Mucosa of stomach (tissue), 1 donor: Measurements from ENCODE around the gene PYM1.

Experiments used
- H3K27me3 ChIP-seq: one replicate; pipeline ENCODE4 v1.7.0; 2013; ENCODE audit warnings: mild to moderate bottlenecking, low read length; ENCODE audit not compliant: control insufficient read depth, insufficient read depth
- H3K36me3 ChIP-seq: one replicate; pipeline ENCODE4 v1.7.0; 2013; ENCODE audit warnings: low read length; ENCODE audit not compliant: control insufficient read depth, insufficient read depth
- H3K4me1 ChIP-seq: one replicate; pipeline ENCODE4 v1.7.0; 2013; ENCODE audit warnings: mild to moderate bottlenecking, low read length; ENCODE audit not compliant: control insufficient read depth, insufficient read depth
- H3K4me3 ChIP-seq: one replicate; pipeline ENCODE4 v1.7.0; 2013; ENCODE audit warnings: low read length
- H3K9ac ChIP-seq: one replicate; pipeline ENCODE4 v1.7.0; 2013; ENCODE audit warnings: mild to moderate bottlenecking, low read length, moderate library complexity
- H3K9me3 ChIP-seq: one replicate; pipeline ENCODE4 v1.7.0; 2013; ENCODE audit warnings: mild to moderate bottlenecking, low read length, moderate library complexity; ENCODE audit not compliant: control insufficient read depth
- donor health status: Pancreatic carcinoma.

PYM1 gene

GRCh38 chr12:55963760-55964159 lies 36.1 kb upstream of the PYM1 start:
- Histone ChIP-seq H3K4me3 (no peak overlapping the region), H3K9ac (no peak overlapping the region), H3K27me3 (no peaks in the 10 kb centered on the region), H3K4me1 (peaks cover 10% of the 10 kb centered on the region), H3K9me3 (no peaks in the 10 kb centered on the region), H3K36me3 (no peaks in the 10 kb centered on the region)

DNA sequence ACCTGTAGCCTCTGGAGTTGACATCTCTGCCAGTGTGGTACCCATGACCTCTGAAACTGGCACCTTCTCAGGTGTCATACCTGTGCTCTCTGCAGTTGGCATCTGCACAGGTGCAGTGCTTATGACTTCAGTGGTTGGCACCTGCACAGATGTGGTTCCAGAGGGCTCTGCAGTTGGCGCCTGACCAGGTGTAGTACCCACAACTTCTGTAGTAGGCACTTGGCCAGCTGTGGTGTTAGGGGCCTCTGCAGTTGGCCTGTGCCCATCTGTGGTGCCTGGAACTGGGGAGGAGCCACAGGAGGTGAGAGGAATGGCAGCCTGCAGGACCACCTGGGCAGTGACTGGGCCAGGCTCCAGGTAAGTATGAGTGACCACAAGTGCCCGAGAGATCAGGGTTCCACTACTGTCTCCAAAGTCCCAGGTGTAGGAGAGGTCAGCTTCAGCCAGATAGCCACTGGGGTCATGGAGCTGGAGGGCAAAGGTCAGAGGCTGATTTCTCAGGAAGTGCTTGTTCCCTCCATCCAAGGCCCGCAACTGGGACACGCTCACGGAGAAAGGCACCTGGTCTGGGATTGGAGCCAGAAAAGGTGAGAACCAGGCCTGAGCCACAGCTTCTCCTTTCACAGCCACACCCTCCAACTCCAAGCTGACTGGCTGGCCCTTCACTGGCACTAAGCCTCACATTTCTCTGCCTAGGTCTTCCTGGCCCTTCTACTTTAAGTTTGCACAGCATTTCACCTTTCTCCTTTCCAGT lies 29.6 kb upstream of the PYM1 start:
- no peaks in the 10 kb centered on the region for H3K27me3 ChIP-seq
- peaks cover 22% of the 10 kb centered on the region for H3K4me1 ChIP-seq
- H3K9me3 ChIP-seq, result no peaks in the 10 kb centered on the region
- no peak overlapping the region for H3K4me3 ChIP-seq
- no peak overlapping the region for H3K9ac ChIP-seq
- peaks cover 4% of the 10 kb centered on the region for H3K36me3 ChIP-seq

DNA sequence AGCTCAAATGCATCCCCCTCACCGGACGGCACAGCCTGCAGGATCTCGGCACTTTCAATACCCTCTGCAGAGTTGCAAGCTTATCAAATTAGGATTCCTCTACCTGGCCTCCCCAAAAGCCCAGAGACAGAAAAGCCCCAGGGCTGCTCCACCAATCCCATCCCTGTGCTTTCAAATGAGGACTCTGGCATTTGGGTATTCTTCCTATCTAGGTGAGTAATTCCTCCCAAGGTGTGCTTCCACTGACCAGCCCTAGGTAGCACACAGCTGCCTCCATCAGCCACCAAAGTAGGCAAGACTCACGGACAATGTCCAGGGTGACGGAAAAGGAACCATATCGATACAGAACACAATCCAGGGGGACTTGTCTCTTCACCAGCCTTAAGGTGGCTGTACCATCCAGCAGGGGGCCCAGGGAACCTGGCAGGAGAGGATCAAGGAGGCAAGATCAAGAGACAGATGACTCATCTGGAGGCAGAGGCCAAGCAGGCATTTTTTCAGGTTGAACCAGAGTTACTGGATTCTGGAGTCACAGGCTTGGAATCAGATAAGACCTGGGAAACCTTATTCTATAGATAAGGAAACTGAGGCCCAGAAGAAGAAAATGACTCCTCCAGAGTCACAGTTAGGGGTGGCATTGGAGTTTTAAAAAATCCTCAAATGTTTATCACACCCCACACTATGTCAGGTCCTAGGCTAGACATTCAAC lies 28.3 kb upstream of the PYM1 start:
- Histone ChIP-seq H3K27me3 (no peaks in the 10 kb centered on the region), H3K4me3 (no peak overlapping the region), H3K4me1 (peaks cover 22% of the 10 kb centered on the region), H3K36me3 (peaks cover 4% of the 10 kb centered on the region), H3K9me3 (no peaks in the 10 kb centered on the region), H3K9ac (no peak overlapping the region)

DNA sequence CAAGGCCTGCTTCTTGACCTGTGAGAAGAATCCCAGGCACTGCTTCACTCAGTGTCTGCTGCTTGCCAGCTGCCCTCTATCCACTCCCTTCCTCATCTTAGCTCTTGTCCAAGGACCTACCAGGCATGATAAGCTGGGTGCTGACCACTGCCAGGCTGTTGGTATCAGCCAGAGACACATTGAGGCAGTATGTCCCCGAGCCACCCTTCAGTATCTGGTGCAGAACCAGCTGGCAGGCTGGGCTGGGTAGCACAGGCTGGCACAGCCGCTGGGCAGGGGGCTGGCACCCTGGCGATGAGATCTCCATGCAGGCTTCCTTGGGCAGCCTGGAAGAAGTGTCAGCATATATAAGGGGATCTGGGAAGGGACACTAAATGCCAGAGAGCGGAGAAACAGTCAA lies 27.6 kb upstream of the PYM1 start:
- Histone ChIP-seq H3K4me1 (peaks cover 22% of the 10 kb centered on the region), H3K4me3 (no peak overlapping the region), H3K36me3 (peaks cover 4% of the 10 kb centered on the region), H3K9me3 (no peaks in the 10 kb centered on the region), H3K27me3 (no peaks in the 10 kb centered on the region), H3K9ac (no peak overlapping the region)

DNA sequence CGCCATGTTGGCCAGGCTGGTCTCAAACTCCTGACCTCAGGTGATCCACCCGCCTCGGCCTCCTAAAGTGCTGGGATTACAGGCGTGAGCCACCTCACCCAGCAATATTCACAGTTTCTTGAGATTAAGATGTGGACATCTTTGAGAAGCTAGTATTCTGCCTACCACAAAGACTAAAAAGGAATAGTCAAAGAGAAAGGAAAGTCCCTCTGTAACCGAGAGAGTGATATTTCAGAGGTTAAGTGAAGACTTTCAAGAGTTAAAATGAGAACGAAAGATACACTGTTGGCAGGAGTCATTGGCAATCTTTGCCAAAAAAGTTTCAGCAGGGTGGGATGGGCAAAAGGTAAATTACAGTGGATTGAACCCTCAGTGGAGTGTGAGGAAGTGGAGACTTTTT lies 18.9 kb upstream of the PYM1 start:
- H3K36me3 ChIP-seq, result no peaks in the 10 kb centered on the region
- H3K4me3 ChIP-seq, result no peak overlapping the region
- no peaks in the 10 kb centered on the region for H3K9me3 ChIP-seq
- no peaks in the 10 kb centered on the region for H3K4me1 ChIP-seq
- no peaks in the 10 kb centered on the region for H3K27me3 ChIP-seq
- no peak overlapping the region for H3K9ac ChIP-seq

- H3K4me3 ChIP-seq, result no peak overlapping the region
- no peaks in the 10 kb centered on the region for H3K9me3 ChIP-seq
- no peak overlapping the region for H3K9ac ChIP-seq
- peaks cover 10% of the 10 kb centered on the region for H3K4me1 ChIP-seq
- no peaks in the 10 kb centered on the region for H3K27me3 ChIP-seq
- H3K36me3 ChIP-seq, result no peaks in the 10 kb centered on the region
These were observed 15.0 kb upstream of the PYM1 start for GRCh38 chr12:55942577-55943136.

DNA sequence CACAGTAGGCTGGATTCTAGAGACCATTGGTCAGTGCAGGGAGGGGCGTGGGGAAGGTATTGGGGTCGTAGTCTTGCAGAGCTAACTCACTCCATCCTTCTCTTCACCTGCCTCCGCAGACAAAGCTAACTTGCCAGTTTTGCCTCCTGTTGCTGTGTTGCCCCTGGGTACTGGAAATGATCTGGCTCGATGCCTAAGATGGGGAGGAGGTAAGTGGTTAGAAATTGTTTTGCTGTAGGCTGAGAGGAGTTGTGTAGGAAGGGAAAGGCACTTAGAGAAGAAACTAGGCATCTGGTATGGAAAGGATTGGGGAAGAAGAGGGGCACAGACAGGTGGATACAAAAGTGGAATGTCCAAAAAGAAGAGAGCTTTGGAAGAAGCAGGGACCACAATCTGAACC lies 14.4 kb upstream of the PYM1 start:
- Histone ChIP-seq H3K27me3 (no peaks in the 10 kb centered on the region), H3K36me3 (no peaks in the 10 kb centered on the region), H3K9ac (no peak overlapping the region), H3K9me3 (no peaks in the 10 kb centered on the region), H3K4me3 (no peak overlapping the region), H3K4me1 (peaks cover 10% of the 10 kb centered on the region)

DNA sequence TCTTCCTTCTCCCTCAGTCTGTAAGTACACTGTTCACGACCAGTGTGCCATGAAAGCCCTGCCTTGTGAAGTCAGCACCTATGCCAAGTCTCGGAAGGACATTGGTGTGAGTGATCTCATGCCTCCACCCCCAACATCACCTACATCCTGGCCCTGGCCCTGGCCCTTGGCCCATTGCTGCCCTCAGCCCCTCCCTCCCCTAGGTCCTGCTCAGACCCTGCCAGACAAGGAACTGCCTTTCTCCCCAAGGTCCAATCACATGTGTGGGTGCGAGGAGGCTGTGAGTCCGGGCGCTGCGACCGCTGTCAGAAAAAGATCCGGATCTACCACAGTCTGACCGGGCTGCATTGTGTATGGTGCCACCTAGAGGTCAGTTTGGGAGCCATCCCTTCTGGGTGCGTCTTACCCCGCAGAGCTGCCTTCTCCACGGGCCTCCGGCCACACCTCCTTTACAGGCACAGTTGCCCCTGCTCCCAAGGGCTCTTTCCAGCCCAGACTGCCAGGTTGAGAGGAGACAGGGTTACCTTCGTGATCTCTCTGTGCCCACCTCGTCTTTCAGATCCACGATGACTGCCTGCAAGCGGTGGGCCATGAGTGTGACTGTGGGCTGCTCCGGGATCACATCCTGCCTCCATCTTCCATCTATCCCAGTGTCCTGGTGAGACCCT lies 12.5 kb upstream of the PYM1 start:
- Histone ChIP-seq H3K4me3 (no peak overlapping the region), H3K9ac (peak overlapping the region; percentile 56)

DNA sequence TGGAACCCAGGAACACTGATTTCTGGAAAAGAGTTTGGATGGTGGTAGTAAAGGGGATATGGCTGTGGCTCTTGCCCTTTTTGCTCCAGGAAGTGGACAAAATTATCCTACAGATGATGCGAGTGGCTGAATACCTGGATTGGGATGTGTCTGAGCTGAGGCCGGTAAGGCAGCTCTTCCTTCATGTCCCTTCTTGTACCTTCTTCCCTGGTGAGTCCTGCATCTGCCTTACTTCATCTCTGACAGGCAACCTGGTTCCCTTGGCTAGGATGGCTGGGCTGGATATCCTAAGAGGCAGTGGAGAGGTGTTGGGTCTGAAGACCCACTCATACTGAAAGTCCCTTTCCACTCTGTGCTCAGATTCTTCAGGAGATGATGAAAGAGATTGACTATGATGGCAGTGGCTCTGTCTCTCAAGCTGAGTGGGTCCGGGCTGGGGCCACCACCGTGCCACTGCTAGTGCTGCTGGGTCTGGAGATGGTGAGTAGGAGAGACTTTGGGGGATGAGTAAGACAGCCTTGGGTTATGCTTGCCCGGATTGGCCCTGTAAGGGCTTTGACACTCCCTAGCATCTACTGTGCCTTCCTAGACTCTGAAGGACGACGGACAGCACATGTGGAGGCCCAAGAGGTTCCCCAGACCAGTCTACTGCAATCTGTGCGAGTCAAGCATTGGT lies 11.3 kb upstream of the PYM1 start:
- Histone ChIP-seq H3K27me3 (no peaks in the 10 kb centered on the region), H3K9me3 (no peaks in the 10 kb centered on the region), H3K9ac (no peak overlapping the region), H3K36me3 (no peaks in the 10 kb centered on the region), H3K4me3 (no peak overlapping the region), H3K4me1 (peaks cover 10% of the 10 kb centered on the region)

More for the DNA sequence above, 12.5 kb upstream of the PYM1 start:
- H3K4me1 ChIP-seq, result peaks cover 10% of the 10 kb centered on the region
- H3K9me3 ChIP-seq, result no peaks in the 10 kb centered on the region
- H3K27me3 ChIP-seq, result no peaks in the 10 kb centered on the region
- H3K36me3 ChIP-seq, result no peaks in the 10 kb centered on the region

- no peak overlapping the region for H3K4me3 ChIP-seq
- H3K36me3 ChIP-seq, result no peaks in the 10 kb centered on the region
- no peaks in the 10 kb centered on the region for H3K27me3 ChIP-seq
- H3K9me3 ChIP-seq, result no peaks in the 10 kb centered on the region
- H3K4me1 ChIP-seq, result peaks cover 12% of the 10 kb centered on the region
- no peak overlapping the region for H3K9ac ChIP-seq
These were observed 10.3 kb upstream of the PYM1 start for GRCh38 chr12:55937981-55938380.

DNA sequence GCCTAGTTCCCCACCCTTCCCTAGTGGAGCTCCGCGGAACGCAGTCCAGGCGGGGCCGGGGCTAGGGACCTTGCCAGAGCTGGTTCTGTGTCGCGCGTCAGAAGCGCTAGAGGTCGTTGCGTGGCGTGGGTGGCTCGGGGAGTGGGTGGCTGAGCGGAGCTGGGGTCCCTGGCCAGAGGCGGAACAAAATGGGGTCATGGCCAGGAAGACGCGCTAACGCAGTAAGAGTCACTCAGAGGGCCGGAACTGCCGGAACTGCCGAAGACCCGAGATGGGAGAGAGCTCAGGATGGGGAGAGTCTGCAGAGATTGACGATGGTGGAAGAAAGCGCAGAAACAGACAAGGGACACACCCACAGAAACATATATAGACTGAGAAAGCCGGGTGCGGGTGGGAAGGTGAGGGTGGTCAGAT lies 8.1 kb upstream of the PYM1 start:
- peak overlapping the region; percentile 9 for H3K9ac ChIP-seq
- peaks cover 28% of the 10 kb centered on the region for H3K4me1 ChIP-seq
- H3K4me3 ChIP-seq, result no peak overlapping the region
- no peaks in the 10 kb centered on the region for H3K27me3 ChIP-seq
- H3K9me3 ChIP-seq, result no peaks in the 10 kb centered on the region
- H3K36me3 ChIP-seq, result no peaks in the 10 kb centered on the region
